ENCODE results near the gene MTMR6. TPM values are rescaled to one million over a fixed set of nuclear protein-coding genes. Genes with fewer than 3 reads are reported as not detected.

The MTMR6 gene
- total RNA-seq, 1 donor, result 29.9 TPM

DNA sequence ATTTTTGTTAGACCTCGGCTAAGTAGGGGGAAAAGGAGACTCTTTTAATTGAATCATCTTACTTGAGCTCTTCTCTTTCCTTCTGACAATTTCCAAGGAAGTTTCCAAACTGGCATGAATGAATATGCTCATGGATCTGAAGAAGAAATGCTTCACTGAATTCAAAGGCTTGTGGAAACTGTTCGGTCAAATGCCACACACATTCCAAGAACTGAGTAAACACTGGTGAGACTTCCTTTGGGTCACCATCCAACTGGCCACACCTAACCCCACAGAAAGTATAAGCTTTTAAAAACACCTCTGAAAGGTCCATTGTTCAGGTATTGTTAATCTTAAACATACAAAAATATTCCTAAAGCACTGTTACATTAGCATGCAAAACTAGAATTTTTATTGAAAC, 33.6 kb downstream of the MTMR6 start:
- peak; percentile 12 for DNase-seq (ENCODE audit: low read depth)
- no peak overlapping the region for H3K4me3 ChIP-seq (ENCODE audit: low read depth, low read length)
- TF ChIP-seq, protein P1, sequence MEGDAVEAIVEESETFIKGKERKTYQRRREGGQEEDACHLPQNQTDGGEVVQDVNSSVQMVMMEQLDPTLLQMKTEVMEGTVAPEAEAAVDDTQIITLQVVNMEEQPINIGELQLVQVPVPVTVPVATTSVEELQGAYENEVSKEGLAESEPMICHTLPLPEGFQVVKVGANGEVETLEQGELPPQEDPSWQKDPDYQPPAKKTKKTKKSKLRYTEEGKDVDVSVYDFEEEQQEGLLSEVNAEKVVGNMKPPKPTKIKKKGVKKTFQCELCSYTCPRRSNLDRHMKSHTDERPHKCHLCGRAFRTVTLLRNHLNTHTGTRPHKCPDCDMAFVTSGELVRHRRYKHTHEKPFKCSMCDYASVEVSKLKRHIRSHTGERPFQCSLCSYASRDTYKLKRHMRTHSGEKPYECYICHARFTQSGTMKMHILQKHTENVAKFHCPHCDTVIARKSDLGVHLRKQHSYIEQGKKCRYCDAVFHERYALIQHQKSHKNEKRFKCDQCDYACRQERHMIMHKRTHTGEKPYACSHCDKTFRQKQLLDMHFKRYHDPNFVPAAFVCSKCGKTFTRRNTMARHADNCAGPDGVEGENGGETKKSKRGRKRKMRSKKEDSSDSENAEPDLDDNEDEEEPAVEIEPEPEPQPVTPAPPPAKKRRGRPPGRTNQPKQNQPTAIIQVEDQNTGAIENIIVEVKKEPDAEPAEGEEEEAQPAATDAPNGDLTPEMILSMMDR (IDR thresholded peaks at IDR 0.05; ENCODE audit: insufficient read depth, low read length), result no peak

- no peak overlapping the region for H3K4me3 ChIP-seq (ENCODE audit: low read depth, low read length)
- TF ChIP-seq, protein P1 (IDR thresholded peaks at IDR 0.05; ENCODE audit: insufficient read depth, low read length), result no peak
- no peak for DNase-seq (ENCODE audit: low read depth)
Observed at GRCh38 chr13:25252752-25253151, 34.5 kb downstream of the MTMR6 start.

GRCh38 chr13:25252225-25252624, 35.1 kb downstream of the MTMR6 start:
- DNase-seq (ENCODE audit: low read depth), result no peak
- no peak overlapping the region for H3K4me3 ChIP-seq (ENCODE audit: low read depth, low read length)
- TF ChIP-seq, protein P1 (IDR thresholded peaks at IDR 0.05; ENCODE audit: insufficient read depth, low read length), result no peak

- H3K4me3 ChIP-seq (ENCODE audit: low read depth, low read length), result no peak overlapping the region
- TF ChIP-seq, protein P1 (IDR thresholded peaks at IDR 0.05; ENCODE audit: insufficient read depth, low read length), result peak; percentile 45
- peak; percentile 37 for DNase-seq (ENCODE audit: low read depth)
Observed at GRCh38 chr13:25249001-25249543, 38.2 kb downstream of the MTMR6 start.

DNA sequence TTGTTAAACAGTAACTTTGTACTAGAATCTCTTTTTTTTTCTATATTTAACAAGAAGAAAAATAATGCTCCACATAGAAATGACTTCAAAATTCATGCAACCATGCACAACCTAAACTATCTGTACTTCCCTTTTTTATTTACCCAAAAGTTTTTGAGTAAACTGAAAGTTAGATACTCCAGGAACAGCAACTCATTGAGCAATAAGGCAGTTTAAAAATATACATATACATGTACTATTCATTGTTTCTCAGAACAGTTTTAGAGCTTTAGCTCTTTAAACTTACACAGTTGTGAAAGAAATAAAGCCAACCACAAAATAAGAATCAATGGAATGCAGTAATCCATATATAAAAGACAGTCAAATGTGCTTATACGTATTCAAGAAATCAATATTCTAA, 39.2 kb downstream of the MTMR6 start:
- no peak for DNase-seq (ENCODE audit: low read depth)
- TF ChIP-seq, protein P1 (IDR thresholded peaks at IDR 0.05; ENCODE audit: insufficient read depth, low read length), result no peak
- no peak overlapping the region for H3K4me3 ChIP-seq (ENCODE audit: low read depth, low read length)

GRCh38 chr13:25247360-25247759, 39.9 kb downstream of the MTMR6 start:
- TF ChIP-seq, protein P1 (IDR thresholded peaks at IDR 0.05; ENCODE audit: insufficient read depth, low read length), result no peak
- no peak overlapping the region for H3K4me3 ChIP-seq (ENCODE audit: low read depth, low read length)
- no peak for DNase-seq (ENCODE audit: low read depth)

GRCh38 chr13:25244123-25244522, 43.2 kb downstream of the MTMR6 start:
- TF ChIP-seq, protein P1 (IDR thresholded peaks at IDR 0.05; ENCODE audit: insufficient read depth, low read length), result no peak
- H3K4me3 ChIP-seq (ENCODE audit: low read depth, low read length), result no peak overlapping the region
- DNase-seq (ENCODE audit: low read depth), result no peak

All from fibroblast of the aortic adventitia (primary cell).